CD4-positive, alpha-beta T cell treated with Interleukin-15 for 1 hour (primary cell): Measurements from ENCODE around the gene AGAP3.
"Not testable (repeated sequence)": the region's sequence is repeated elsewhere in the genome, so short reads cannot be mapped to it uniquely, and the experiment has no call there.

Experiments
- DNase-seq: peaks from one replicate; pipeline ENCODE4 v3.0.0-alpha.2; 2020

The AGAP3 gene

DNA sequence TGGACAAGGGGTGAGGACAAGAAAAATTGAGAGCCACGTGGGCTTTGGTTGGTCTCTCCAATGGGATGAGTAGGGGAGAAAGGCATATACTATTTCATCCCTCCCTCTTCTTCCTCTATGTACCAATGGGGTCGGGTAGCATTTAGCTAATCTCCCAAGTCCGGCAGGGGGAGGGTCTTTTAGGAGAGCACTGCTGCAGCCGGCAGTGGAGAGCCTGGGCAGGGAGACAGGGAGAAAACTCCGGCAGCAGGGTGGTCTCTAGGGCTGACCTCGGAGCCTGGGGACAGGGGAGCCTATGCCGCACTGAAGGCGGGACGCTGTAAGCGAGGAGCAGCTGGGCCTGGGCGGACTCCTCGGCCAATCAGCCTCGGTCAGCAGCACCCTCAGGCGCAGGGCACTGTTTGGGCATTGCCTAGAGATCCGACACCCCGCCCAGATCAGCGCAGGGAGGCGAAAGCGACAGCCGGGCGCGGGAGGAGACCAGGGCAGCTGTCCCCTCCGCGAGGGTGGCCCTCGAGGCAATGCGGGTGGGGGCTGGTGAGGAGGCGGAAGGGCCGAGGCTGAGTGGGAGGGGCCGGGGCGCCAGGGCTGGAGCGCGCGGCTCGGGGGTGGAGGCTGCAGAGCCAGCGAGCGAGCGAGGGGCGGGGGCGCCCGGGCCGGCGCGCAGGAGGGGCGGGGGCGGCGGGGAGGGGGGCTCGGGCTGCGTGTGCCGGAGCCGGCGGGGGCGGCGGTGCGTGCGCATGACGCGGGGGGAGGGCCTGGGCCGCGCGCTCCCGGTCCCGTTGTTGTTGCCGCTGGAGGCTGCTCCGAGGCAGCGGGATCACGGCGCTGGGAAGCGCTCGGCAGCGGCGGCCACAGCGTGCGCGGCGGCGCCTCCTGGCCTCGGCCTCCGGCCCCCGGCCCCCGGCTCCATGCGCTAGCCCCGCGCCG, at the start of gene AGAP3:
AGAP3 (plus strand) TSS at position 785 of the 930 bp plus-strand sequence. CDS start 267 bp downstream, outside the sequence.
- peak; percentile 68 for DNase-seq

GRCh38 chr7:151038951-151039849, 47.1 kb upstream of the AGAP3 start:
- peak; percentile 75 for DNase-seq

DNA sequence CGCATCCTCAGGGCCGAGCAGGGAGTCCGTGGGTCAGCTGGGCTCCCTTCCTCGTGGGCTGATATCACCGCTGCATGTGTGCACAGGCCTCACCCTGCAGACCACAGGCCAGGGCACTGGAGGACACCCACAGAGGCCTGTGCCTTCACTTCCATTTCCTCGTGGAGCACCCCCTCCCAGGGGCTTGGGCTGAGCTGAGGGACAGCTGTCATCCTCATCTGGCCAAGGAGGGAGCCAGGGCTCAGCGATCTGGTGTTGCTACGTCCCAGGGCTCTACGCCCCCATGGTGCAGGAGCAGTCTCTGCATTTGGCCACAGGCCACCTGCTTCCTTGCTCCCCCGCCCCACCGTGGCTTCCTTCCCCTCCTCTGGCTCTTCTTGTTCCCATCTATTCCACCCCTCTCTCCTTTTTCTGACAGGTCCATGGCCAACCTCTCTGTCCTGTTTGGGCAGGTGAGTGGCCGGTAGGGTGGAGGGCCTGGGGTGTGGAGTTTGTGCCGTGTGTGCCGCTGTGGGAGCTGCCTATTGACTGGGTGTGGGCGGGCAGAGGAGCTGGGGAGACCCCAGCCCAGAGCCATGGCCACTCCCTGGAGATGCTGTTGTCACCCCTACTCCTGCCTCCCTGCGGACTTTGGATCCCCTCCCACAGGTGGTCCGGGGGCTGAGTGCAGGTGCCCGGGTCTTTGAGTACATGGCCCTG, 46.3 kb upstream of the AGAP3 start:
- no peak for DNase-seq

- DNase-seq: no peak
Observed at GRCh38 chr7:151040616-151041375, 45.5 kb upstream of the AGAP3 start.

- not testable (repeated sequence) for DNase-seq
Observed at GRCh38 chr7:151043449-151043848, 42.8 kb upstream of the AGAP3 start.

GRCh38 chr7:151043959-151044358, 42.3 kb upstream of the AGAP3 start:
- DNase-seq: no peak

DNA sequence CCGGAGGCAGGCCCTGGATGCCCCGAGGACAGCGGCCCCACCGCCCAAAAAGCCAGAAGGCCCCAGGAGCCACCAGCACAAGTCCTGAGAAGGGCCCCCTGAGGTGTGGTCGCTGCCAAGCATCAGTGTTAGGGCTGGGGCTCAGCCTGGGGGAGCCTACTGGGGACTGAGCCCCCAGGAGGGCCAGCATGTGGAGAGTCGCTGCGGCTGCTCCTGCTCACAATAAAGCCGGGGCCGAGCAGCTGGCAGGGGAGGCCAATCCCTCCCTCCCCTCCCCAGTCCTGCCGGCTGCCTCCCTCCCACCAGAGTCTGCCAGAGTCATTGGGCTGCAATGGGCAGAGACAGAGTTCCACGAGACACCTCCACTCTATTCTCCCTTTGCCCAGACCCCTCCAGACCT, 41.0 kb upstream of the AGAP3 start:
- no peak for DNase-seq

GRCh38 chr7:151045967-151046366, 40.3 kb upstream of the AGAP3 start:
- no peak for DNase-seq

DNA sequence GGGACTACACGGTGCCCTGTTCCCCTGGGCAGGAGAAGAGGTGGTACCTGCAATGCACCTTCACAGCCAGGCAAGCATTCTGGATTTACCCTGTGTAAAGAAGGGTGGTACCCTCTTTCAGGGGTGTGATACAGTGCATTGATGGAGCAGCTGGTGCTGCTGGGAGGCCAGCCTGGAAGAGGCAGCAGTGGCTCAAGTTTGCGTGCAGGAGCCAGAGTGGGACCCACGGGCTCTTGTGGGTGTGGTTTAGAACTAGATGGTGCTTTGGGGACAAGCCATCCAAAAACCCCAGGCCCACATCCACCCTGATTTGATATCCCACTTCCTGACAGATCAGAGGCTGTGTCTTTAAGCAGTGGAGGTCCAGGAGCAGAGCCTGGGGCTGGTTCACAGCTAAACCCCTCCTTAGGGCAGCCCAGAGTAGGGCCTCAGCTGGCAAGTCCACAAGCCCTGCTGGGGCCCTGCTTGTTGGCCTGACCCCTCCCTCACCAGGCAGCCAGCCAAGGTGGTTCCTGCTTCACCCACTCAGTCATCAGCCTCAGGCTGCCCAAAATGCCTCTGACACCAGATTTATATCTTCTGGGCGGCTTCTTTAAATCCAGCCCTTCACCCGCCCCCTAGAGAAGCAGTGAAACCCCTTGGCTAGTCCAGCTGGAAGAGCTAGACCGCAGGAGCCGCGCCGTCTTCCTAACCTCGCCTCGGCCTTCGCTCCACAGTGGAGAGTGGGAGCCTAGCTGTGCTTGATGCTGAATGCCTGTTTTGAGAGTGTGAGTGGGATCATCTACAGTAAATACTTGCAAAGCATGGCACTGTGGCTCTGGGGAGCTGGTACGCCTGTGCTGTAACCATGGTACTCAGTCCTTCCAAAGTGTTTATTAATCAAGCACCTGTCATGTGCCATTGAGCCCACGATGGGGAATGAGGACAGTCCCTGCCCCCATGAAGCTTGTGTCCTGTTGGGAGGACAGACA, 39.4 kb upstream of the AGAP3 start:
- no peak for DNase-seq

GRCh38 chr7:151047976-151048815, 38.1 kb upstream of the AGAP3 start, which contains the start of gene ASIC3:
Gene ASIC3 (plus strand): TSS chr7:151048531. CDS start chr7:151048886, 355 bp downstream.
- DNase-seq: no peak

DNA sequence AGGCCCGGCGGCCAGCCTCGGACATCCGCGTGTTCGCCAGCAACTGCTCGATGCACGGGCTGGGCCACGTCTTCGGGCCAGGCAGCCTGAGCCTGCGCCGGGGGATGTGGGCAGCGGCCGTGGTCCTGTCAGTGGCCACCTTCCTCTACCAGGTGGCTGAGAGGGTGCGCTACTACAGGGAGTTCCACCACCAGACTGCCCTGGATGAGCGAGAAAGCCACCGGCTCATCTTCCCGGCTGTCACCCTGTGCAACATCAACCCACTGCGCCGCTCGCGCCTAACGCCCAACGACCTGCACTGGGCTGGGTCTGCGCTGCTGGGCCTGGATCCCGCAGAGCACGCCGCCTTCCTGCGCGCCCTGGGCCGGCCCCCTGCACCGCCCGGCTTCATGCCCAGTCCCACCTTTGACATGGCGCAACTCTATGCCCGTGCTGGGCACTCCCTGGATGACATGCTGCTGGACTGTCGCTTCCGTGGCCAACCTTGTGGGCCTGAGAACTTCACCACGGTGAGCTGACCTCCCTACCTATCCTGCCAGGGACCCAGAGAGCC, 37.3 kb upstream of the AGAP3 start:
- no peak for DNase-seq

GRCh38 chr7:151051108-151051507, 35.2 kb upstream of the AGAP3 start:
- DNase-seq: peak; percentile 46

DNA sequence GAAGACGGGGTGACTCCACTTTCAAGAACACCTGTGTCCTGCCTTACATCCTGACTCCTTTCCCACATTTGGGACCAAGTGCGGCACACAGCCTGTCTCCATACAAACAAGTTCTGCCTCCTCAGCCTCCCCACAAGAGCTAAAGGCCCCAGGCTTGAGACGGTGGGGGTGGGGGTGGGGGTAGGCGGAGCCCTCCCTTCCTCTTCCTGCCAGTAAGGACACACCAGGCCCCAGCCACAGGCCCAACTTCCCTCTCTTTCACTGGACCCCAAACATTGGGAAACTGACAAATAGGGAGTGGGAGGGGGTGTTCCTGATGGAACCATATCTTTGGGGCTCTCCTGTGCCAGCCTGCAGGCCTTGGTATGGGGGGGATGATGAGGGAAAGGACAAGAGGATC, 33.2 kb upstream of the AGAP3 start:
- no peak for DNase-seq

DNA sequence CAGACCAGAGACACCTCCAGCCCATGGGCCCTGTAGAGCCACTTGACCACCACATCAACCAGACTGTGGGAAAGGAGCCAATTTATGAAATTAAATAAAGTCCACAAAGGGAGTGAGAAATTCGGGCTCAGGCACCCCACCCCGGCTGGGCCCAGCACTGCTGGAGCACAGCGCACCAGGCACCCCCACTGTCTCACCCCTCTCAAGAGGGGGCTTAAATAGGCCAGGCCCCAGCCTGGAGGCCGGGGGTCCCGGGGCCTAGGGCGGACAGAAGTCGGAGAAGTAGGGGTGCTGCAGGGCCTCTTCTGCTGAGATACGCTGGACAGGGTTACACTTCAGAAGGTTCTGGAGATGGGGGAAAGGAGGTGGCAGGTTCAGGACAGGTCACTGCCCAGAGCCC, 32.5 kb upstream of the AGAP3 start:
- no peak for DNase-seq

GRCh38 chr7:151056283-151056665, 30.0 kb upstream of the AGAP3 start:
- DNase-seq: no peak

DNA sequence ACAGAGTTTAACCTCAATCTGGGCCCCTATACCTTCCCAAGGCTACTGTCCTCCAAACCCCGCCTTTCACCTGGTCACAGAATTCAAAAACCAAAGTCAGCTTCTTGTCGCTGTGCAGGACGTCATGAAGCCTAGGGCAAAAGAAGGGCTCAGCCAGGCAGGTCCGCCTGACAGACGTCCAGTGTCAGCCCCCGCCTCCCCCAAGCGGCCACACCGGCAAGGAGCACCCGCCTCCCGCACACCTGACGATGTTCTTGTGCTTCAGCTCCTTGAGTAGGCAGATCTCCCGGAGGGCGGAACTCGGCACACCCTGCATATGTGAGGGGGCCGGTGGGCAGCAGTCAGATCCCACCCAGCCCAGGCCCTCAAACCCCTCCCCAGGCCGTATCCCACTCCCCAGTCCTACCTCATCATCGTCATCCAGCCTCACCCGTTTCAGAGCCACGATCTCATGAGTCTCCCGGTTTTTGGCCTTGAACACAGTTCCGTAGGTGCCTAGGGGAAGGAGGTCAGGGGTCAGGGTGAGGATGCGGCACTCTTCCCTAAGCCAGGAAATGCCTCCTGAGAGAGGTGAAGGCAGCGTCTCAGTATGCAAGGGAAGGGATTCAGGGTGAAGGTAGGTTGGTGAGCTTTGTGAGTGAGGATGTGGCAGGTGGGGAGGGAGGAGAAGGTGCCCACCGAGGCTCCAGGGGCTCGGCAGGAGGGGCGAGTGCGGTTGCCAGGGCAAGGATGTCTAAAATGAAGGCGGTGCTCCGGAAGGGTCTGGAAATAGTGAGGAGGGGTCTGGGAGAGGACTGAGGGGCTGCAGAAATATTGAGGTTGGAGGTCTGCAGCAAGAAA, 29.4 kb upstream of the AGAP3 start:
- DNase-seq: no peak

GRCh38 chr7:151057506-151057988, 28.7 kb upstream of the AGAP3 start, which contains the start of gene CDK5:
Gene CDK5 (minus strand): TSS chr7:151057897. CDS start chr7:151057848, 49 bp downstream.
- DNase-seq: no peak
